ENCODE results near the gene ZC3H10.
"Not testable (repeated sequence)": the region's sequence is repeated elsewhere in the genome, so short reads cannot be mapped to it uniquely, and the experiment has no call there.

Gene ZC3H10

GRCh38 chr12:56103066-56103711 is 14.9 kb upstream of the ZC3H10 start:
- no peak for DNase-seq (ENCODE audit: low read depth in 2 of 2)

- DNase-seq (ENCODE audit: low read depth in 2 of 2), result no peak
Observed at GRCh38 chr12:56103823-56104108, 14.3 kb upstream of the ZC3H10 start.

DNA sequence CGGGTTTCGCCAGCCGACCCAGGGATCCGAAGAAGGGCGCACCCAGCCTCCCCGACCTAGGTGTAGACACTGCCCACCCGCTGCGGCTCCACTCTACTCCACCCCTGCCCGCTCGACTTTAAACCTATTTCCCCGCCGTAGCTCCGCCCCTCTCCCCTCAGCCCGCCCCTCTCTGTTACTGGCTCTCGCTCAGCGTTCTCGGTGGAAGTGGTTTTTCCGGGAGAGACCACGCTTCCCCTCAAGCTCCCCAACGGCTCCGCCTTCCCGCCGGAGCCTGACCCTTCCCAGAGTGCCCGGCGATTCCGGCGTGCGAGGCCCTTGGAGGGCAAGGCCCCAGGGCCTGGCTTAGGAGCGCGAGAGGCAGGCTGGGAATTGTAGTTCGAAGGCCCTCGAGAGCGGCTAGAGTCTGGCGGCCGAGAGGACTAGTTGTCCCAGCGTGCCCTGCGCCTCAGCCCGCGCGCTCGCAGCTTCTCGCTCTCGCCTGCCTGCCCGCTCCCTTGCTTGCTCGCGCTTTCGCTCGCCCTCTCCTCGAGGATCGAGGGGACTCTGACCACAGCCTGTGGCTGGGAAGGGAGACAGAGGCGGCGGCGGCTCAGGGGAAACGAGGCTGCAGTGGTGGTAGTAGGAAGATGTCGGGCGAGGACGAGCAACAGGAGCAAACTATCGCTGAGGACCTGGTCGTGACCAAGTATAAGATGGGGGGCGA is 13.8 kb upstream of the ZC3H10 start, which contains the start of gene PA2G4:
TSS of gene PA2G4 (plus strand) at position 451 of the 706 bp plus-strand sequence. CDS start at position 630, 179 bp downstream.
- DNase-seq (ENCODE audit: low read depth in 2 of 2), result peak; percentile 97 to 99

- peak in 1 of 2 donors; percentile 17 for DNase-seq (ENCODE audit: low read depth in 2 of 2)
Observed at GRCh38 chr12:56104815-56105608, 13.1 kb upstream of the ZC3H10 start.

- DNase-seq (ENCODE audit: low read depth in 2 of 2), result no peak
Observed at GRCh38 chr12:56105609-56105902, 12.5 kb upstream of the ZC3H10 start.

- DNase-seq (ENCODE audit: low read depth in 2 of 2), result no peak
Observed at GRCh38 chr12:56107242-56107641, 10.8 kb upstream of the ZC3H10 start.

- no peak for DNase-seq (ENCODE audit: low read depth in 2 of 2)
Observed at GRCh38 chr12:56110571-56110970, 7.5 kb upstream of the ZC3H10 start.

GRCh38 chr12:56114084-56114483 is 4.0 kb upstream of the ZC3H10 start:
- no peak for DNase-seq (ENCODE audit: low read depth in 2 of 2)

- DNase-seq (ENCODE audit: low read depth in 2 of 2), result no peak
Observed at GRCh38 chr12:56115329-56115728, 2.7 kb upstream of the ZC3H10 start.

GRCh38 chr12:56116267-56117081 is 1.6 kb upstream of the ZC3H10 start, which contains the start of gene RPL41:
Gene RPL41 (plus strand): TSS chr12:56116633.
- DNase-seq (ENCODE audit: low read depth in 2 of 2), result peak; percentile 88 to 90

DNA sequence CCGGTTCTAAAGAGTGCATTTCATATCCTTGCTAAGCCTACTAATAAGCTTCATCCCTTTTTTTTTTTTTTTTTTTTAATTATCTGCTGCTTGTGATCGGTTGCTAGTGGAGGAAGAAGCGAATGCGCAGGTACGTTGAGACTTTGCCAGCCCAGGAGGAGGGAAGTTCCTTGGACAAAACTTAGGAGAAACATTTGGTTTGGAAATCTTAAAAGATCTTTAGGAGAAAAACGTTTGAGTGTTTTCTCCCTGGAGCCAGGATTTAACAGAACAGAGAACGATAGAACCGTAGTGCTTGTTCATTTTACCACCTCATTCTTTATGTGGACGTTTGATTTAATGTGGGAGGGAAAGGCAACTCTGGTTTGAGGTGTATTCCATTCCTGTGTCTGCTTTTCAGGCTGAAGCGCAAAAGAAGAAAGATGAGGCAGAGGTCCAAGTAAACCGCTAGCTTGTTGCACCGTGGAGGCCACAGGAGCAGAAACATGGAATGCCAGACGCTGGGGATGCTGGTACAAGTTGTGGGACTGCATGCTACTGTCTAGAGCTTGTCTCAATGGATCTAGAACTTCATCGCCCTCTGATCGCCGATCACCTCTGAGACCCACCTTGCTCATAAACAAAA is 872 bp upstream of the ZC3H10 start:
- DNase-seq (ENCODE audit: low read depth in 2 of 2), result not testable (repeated sequence)

DNA sequence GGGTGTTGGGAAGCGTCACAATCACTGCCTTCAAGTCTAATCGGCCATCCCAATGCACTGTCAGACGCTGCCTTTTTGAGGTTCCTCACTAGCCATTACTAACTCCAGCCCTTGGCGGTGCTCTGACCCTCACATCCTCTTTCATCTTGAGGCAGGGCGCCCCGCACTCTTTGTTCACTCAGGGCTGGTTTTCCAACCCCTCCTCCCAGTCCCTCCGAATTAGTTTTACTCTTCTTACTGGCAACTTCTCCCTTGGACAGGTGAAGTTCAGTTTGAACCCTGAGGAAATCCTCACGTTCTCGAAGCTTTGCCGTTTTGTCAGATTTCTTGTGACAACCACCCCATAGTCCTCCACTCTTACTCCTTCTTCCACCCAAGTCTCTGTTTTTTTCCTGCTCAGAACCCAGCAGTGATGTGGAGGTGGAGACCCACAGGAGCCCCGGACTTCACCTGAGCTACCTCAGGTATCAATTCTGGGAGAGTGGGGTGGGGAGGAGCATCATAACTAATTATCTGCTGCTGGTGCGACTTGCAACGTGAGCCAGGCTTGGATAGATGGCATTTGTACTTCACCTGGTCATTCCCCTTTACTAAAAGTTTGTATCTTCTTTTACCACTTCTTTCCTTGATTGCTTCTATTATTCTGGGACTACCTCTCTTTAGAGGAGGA is 757 bp downstream of the ZC3H10 start:
- no peak for DNase-seq (ENCODE audit: low read depth in 2 of 2)

GRCh38 chr12:56119361-56119796 is 1.3 kb downstream of the ZC3H10 start:
- peak in 1 of 2 donors; percentile 33 for DNase-seq (ENCODE audit: low read depth in 2 of 2)

DNA sequence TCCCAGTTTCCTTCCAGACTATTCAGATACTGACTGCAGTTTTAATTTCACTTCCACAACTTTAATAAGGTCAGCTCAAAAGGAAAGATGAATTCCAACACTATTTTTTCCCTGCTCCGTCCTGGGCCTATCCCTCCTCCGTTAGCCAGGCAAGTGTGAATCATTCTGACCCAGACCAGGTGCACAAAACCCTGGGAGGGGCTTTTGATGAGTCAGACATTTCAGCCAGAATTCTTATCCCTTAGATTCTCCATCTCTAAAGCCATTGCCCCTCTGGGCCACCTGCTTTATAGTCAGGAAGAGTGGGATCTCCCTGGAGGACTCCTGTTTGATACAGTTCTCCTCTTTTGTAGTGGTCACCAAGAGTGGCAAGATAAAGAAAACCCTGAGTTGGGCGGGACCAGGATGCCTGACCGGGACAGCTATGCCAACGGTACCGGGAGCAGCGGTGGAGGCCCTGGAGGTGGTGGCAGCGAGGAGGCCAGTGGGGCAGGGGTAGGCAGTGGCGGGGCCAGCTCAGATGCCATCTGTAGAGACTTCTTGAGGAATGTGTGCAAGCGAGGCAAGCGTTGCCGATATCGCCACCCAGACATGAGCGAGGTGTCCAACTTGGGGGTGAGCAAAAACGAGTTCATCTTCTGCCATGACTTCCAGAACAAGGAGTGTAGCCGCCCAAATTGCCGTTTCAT is 2.2 kb downstream of the ZC3H10 start:
- no peak for DNase-seq (ENCODE audit: low read depth in 2 of 2)

GRCh38 chr12:56121204-56121870 is 3.3 kb downstream of the ZC3H10 start:
- no peak for DNase-seq (ENCODE audit: low read depth in 2 of 2)

DNA sequence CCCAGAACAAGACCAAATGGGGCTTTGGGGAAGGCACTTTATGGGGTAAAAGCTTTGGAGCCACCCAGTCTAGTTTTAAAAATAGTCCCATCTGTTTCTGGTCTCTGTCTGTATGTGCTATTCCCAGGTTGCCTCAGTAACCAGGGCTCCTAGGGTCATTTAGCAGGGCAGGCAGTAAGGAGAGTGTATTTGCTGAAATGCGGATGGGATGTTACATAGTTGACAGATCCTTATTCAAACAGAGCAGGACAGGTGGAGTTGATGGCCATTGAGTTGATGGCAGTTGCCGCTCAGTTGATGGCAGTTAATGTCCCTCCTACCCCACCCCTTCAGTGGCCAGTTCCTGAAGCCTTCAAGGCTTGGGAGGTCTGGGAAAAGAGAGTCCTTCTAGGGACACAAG is 4.6 kb downstream of the ZC3H10 start:
- DNase-seq (ENCODE audit: low read depth in 2 of 2), result no peak

- DNase-seq (ENCODE audit: low read depth in 2 of 2), result no peak
Observed at GRCh38 chr12:56124133-56124532, 6.1 kb downstream of the ZC3H10 start.

- DNase-seq (ENCODE audit: low read depth in 2 of 2), result no peak
Observed at GRCh38 chr12:56126732-56127239, 8.7 kb downstream of the ZC3H10 start.

- no peak for DNase-seq (ENCODE audit: low read depth in 2 of 2)
Observed at GRCh38 chr12:56127485-56127887, 9.4 kb downstream of the ZC3H10 start.

All from stimulated activated CD4-positive, alpha-beta T cell treated with anti-CD3 and anti-CD28 coated beads, Interleukin-15, amount 100 ng/mL, for 48 hours (primary cell).